Measurements from ENCODE around the gene PHACTR3.

Gene PHACTR3

DNA sequence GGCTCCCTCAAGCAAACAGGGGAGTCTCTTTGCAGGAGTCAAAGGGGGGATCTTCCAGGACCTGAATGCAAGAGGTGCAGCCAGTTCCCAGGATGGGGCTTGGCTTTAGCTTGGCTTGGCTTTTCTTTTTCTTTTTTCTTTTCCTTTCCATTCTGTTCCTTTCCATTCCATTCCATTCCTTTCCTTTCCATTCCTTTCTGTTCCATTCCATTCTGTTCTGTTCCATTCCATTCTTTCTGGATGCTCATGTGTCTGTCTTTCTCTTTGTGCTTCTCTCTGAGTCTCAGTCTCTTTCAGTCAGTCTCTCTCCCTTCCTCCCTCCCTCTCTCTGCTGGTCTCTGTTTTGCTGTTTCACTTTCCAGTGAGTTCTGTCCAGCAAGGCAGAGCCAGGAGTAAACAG, 163.3 kb downstream of the PHACTR3 start:
- DNase-seq = no peak

DNA sequence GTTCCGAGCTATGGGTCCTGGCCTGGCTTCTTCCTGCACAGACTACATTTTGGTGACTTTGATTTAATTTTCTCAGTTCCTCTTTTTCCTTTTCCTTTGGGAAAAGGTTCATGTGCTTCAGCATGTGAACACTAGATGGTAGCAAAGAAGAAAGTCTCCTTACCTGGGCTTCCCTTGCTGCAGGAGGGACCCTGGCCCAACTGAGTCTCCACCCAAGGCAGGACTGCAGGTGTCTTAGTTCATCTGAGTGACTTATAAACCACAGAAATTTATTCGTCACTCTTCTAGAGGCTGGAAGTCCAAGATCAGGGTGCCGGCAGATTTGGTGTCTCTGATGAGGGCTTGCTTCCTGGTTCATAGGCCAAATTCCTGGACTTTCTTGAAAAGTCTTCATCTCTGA, 165.9 kb downstream of the PHACTR3 start:
- no peak for DNase-seq

- DNase-seq = no peak
Measured at GRCh38 chr20:59770851-59771250, 166.5 kb downstream of the PHACTR3 start.

- no peak for DNase-seq
Measured at GRCh38 chr20:59771506-59772372, 167.4 kb downstream of the PHACTR3 start.

DNA sequence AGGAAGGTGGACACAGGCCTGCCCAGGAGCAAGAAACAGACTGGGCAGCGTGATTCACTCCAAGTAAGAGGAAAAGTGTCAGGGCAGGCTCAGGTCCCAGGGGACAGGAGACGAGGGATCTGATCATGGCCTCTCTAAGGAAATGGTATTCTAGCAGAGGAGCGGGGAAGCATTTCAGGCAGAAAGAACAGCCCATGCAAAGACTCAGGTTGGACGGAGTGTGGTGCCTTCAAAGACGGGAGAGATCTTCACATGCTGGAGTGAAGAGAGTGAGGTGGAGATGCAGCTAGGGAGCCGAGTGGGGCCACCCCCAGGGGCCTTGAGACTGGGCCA, 168.0 kb downstream of the PHACTR3 start:
- no peak for DNase-seq

GRCh38 chr20:59772931-59773913, 168.9 kb downstream of the PHACTR3 start:
- no peak for DNase-seq

DNA sequence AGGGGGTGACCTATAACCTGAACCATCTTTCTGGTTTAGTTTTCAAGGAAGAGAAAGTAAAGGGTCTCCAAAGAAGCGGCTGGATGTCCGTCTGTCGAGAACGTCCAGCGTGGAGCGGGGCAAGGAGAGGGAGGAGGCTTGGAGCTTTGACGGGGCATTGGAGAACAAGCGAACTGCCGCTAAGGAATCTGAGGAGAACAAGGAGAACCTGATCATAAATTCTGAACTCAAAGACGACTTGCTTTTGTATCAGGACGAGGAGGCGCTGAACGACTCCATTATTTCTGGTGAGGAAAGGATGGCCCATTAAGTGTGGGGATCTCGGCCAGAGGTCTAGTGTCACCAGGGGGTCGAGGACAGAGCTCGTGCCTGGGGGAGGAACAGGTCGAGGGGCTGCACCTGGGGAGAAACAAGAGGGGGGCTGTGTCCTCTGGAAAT, 169.9 kb downstream of the PHACTR3 start:
- no peak for DNase-seq

GRCh38 chr20:59774921-59775686, 170.8 kb downstream of the PHACTR3 start:
- no peak for DNase-seq

DNA sequence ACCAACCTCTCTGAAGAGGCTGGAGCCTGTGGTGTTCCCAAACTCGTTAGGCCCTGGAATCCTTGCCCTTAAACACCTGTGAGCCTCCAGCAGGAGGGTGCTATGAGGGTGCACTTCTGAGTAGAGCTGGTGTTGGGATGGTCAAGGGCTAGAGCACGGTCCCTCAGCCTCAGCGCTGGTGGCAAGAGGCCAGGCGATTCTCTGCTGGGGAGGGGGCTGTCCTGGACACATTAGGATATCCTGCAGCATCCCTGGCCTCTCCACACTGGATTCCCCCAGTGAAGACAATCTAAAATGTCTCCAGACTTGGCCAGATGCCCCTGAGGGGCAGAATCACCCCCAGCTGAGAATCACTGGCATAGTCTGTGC, 171.3 kb downstream of the PHACTR3 start:
- no peak for DNase-seq

DNA sequence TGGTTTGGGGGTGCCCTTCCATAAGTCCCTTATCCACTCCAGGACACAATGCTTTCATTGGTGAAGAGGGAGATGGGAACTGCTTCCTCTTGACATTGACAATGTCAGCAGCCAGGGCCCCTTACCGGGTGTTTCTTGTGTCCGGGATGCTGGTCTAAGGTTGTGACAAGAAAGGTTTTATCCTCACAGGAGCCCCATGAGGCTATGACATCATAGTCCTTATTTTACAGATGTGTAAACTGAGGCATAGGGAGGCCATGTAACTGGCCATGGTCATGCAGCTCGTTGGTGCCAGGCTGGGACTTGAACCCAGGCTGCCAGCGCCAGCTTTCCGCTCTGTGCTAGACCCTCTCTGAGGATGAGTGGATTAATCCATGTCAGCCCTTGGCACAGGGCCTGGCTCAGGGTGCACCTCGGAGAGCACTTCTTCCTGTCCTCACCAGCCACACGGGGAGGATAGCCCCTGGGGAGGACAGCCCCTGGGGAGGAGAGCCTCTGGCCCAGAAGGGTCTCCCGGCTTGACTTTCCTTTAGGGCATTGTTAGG, 171.8 kb downstream of the PHACTR3 start:
- no peak for DNase-seq

- DNase-seq = no peak
Measured at GRCh38 chr20:59776626-59777330, 172.4 kb downstream of the PHACTR3 start.

DNA sequence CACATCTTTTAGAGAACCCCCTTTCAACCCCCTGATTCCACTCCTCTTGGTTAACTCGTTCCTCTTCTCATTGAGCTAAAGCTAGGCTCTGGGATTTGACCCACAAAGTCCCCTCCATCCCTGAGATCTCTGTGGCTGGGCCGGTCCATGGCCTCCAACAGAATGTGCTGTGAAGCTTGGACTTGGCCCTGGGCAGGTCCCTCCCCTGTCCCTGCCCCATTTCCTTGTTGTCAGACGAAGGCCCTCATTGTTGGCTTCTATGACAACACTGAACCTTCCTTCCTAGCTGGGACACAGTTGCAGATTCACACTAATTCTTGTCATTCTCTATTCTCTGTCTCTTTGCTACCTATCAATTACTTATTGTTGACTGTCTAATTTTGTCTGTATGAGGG, 173.0 kb downstream of the PHACTR3 start:
- no peak for DNase-seq

DNA sequence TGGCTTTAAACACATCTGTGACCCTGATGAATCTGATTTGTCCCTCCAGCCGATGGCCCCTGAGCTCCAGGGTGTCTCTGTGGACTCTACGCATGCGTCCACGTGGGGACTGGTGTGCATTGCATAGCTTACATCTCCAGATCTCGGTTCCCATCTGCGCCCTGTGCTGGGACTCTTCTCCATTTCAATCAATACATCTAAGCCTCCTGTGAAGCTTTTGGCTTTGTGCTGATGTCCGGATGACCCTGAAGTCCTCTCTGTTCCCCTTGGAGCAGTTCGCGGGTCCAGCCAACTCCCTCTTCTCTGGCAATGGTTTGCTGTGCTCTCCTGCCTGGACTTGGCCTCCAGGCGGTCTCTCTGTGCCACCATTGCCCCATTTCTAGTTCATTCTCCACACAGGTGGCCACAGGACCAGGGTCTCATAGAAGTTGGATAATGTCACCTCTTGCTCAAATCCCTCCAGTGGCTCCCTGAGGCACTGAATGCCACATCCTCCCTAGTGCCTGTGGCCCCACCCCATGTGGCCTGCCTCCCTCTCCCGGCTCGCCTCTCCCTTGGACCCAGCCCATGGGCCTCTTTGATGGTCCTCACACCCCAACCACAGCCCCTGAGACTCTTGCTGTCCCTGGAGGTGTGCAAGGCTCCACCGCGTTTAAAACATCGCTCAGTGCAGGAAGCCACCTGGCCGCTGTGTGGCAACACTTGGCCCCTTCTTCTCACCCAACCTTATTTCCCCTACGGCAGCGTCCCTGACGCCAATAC, 173.7 kb downstream of the PHACTR3 start:
- DNase-seq = no peak

DNA sequence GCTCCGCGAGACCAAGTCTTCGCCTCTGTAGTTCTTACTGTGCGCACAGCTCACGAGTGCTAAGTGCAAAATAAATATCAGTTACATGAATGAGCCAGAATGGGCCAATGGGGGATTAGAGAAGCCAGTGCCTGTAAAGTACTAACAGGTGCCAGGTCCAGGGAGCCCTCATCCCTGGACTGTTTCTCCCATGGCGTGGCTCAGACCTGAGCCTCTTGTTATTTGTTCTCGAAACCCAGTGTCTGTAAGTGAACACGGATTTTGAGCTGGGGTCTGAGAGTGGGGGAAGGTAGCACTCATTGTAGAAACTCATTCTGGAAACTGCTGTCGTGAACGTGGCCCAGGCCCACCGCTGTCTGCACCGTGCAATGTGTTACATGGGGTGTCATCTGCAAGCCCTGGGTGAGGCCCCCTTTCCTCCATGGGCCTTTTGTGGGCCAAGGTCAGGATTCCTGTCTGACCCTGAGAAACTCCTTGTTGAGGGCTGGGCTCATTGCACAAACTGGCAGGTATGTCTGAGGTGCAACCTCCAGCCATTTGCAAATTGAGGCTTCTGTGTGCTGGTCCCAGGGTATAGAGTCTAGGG, 174.4 kb downstream of the PHACTR3 start:
- DNase-seq = no peak

DNA sequence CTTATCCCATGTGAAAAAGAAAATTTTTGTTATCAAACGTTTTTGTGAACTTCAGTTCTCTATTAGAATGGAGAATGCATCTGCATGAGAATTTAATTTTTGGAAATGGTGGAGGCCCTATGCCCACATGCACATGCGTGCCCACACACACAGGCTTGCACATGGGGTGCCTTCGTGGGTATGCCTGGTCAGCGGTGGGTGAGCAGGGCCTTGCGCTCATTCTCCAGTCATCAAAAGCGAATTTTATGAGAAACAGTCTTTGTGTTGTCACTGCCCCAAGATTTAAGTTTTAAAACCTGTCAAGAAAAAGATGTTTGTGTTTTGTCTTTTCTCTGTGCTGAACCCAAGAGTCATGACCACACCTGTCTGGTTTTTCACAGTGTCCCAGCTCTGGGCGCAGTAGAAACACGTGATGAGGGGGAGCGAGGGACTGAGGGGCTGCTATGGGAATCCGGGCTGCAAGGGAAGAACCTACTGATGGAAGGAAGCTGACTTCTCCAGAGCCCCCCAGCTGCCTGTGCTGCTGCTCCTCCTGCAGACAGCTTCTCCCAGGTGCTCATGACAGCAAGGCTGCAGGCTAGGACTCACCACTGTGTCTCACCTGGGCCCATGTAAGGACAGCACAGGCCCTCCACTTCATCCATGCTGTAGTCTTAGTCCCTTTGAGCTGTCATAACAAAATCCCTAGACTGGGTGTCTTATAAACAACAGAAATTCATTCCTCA, 175.5 kb downstream of the PHACTR3 start:
- DNase-seq = no peak

GRCh38 chr20:59780494-59781185, 176.3 kb downstream of the PHACTR3 start:
- no peak for DNase-seq

DNA sequence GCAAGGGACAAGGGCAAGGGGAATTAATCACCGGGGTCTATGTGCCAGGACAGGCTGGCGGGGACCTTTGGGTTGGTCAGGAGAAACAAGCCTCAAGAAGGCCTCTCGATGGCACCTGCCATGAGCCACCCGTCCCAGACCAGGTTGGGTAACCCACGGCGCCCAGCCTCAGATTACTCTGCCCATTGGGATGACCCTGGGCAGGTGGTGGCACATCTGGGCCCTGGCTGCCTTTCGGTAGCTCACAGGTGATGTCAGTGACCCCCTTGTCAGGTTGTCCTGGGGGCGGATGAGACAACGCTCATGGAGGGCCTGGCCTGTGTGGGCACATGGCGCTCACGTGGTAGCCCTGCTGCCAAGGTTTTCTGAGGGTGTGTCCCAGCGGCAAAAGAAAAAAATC, 176.9 kb downstream of the PHACTR3 start:
- no peak for DNase-seq

DNA sequence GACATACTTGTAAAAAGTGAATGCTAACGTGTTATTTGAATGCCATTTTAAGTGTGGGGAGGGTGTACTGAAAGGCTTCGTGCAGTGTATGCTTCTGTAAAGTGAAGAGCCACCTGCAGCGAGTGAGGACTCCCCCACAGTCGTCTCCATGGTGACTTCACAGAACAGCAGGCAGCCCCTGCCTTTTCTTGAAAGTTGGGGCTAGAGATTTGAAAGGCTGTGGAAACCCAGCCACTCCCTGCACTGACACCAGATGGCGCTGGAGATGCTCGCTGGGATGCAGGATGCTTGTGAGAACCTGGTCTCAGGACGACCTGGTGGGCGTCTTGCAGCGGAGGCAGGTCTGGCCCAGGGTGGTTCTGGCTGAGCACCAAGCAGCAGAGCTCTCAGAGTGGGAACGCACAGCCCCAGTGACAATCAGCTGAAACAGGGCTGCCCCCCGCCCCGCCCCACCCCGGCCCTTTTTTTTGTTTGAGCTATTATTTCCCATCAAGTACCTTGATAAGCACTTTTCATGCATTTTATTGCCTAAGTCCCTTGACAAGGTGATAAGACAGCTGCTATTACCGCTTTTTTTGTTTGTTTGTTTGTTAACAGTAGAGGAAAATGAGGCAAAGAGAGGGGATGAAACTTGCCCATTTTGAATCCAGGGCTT, 178.8 kb downstream of the PHACTR3 start:
- peak; percentile 31 for DNase-seq

GRCh38 chr20:59783641-59784010, 179.3 kb downstream of the PHACTR3 start:
- DNase-seq = no peak

All from fibroblast of skin of right biceps (primary cell).